Measurements from ENCODE around the gene HRG. TPM values are rescaled to one million over a fixed set of nuclear protein-coding genes. Genes with fewer than 3 reads are reported as not detected.
"Not testable (repeated sequence)": the region's sequence is repeated elsewhere in the genome, so short reads cannot be mapped to it uniquely, and the experiment has no call there.

Gene HRG
- total RNA-seq, 4 donors from 2014 or later, result not detected

DNA sequence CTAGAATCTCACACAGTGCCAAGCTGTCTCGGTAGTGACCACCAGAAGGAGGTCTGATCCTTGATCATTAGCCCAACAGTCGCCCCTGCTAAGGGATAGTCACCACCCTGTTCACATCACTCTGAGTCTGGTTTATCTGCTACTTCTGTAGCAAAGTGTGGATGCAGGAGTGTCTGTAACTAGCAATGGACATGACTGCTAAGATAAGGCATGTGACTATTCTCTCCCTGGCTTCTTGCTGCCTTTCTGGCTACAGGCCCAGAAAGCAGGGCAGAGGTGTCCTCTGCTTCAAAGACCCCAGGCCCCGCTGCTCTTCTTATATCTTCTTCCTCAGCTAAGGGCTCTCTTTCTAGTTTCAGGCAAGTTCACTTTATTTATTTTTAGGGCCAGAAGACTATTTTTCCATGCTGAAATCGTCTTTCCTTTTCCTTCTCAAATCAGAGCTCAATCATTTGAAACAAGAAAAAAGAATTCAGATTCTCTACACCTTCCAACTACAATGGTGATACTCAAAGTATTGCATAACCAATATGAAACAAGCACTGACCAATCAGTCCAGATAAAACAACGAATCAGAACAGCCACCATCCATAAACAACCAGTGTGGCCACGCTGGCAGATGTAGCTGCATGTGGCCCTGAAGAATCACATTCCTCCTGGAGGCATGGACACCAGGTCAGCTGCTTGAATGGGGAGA, 43.3 kb downstream of the HRG start:
- intact Hi-C loops (cut with DNase I), result no loop called here
- H3K4me3 ChIP-seq, result no peak overlapping the region
- H3K9me3 ChIP-seq, result no peaks in the 10 kb centered on the region
- H3K27me3 ChIP-seq, result peaks cover 0 to 14% (median 0%) of the 10 kb centered on the region in 4 donors
- TF ChIP-seq POLR2A (IDR thresholded peaks at IDR 0.05) (no peak), CTCF (IDR thresholded peaks at IDR 0.05) (no peak)
- H3K36me3 ChIP-seq, result no peaks in the 10 kb centered on the region
- no peaks in the 10 kb centered on the region for H3K4me1 ChIP-seq
- 75 to 79% methylated on average over 6 of the region's 6 CpGs for WGBS, 2 donors
- no peak overlapping the region for H3K27ac ChIP-seq
- DNase-seq, result no peak

GRCh38 chr3:186710694-186711093, 44.9 kb downstream of the HRG start:
- H3K9me3 ChIP-seq; DNase-seq; H3K27ac ChIP-seq; H3K36me3 ChIP-seq; H3K4me1 ChIP-seq; intact Hi-C loops (cut with DNase I); H3K4me3 ChIP-seq: not testable (repeated sequence)
- peaks cover 0 to 11% (median 0%) of the 10 kb centered on the region in 4 donors for H3K27me3 ChIP-seq
- 54 to 74% methylated on average over 3 to 4 of the region's 4 CpGs for WGBS, 2 donors

DNA sequence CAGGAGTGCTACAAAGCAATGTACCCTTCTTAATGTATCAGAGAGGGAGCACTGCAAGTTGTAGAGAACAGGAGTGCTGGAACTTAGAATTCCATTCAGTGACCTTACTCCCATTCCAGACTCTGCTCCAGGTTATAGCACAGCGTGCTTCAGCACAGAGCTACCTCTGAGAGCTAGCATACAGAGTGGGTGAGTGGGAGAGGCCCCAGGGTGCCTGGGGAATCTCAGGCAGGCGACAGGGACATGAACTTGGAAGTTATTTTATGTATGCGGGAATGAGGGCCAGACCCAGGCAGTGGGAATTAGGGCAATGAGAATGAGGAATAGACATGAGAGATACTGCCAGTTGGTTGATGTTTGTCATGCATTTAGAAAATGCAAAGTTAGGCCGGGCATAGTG, 47.7 kb downstream of the HRG start:
- TF ChIP-seq POLR2A (IDR thresholded peaks at IDR 0.05), result no peak
- Histone ChIP-seq H3K27ac (no peak overlapping the region), H3K36me3 (no peaks in the 10 kb centered on the region), H3K9me3 (no peaks in the 10 kb centered on the region), H3K4me3 (no peak overlapping the region), H3K27me3 (peaks cover 0 to 2% (median 0%) of the 10 kb centered on the region in 4 donors), H3K4me1 (no peaks in the 10 kb centered on the region)
- WGBS, 2 donors, result 72 to 75% methylated on average over 4 of the region's 4 CpGs
- no peak for DNase-seq
- intact Hi-C loops (cut with DNase I), result no loop called here

GRCh38 chr3:186717039-186717457, 51.2 kb downstream of the HRG start, which contains the start of gene KNG1:
TSS of gene KNG1 (plus strand) at chr3:186717359. CDS start at chr3:186717543, 184 bp downstream.
- no peak for DNase-seq
- no peak for TF ChIP-seq POLR2A (IDR thresholded peaks at IDR 0.05)
- TF ChIP-seq CTCF (IDR thresholded peaks at IDR 0.05), result no peak
- Histone ChIP-seq H3K27me3 (peaks cover 0 to 2% (median 0%) of the 10 kb centered on the region in 4 donors), H3K4me3 (no peak within 1 kb of the TSS), H3K27ac (no peak within 1 kb of the TSS), H3K36me3 (no peaks in the 10 kb centered on the region), H3K4me1 (no peaks in the 10 kb centered on the region), H3K9me3 (no peaks in the 10 kb centered on the region)
- WGBS, 2 donors, result 50 to 54% methylated on average over 3 of the region's 3 CpGs
- intact Hi-C loops (cut with DNase I), result no loop called here

DNA sequence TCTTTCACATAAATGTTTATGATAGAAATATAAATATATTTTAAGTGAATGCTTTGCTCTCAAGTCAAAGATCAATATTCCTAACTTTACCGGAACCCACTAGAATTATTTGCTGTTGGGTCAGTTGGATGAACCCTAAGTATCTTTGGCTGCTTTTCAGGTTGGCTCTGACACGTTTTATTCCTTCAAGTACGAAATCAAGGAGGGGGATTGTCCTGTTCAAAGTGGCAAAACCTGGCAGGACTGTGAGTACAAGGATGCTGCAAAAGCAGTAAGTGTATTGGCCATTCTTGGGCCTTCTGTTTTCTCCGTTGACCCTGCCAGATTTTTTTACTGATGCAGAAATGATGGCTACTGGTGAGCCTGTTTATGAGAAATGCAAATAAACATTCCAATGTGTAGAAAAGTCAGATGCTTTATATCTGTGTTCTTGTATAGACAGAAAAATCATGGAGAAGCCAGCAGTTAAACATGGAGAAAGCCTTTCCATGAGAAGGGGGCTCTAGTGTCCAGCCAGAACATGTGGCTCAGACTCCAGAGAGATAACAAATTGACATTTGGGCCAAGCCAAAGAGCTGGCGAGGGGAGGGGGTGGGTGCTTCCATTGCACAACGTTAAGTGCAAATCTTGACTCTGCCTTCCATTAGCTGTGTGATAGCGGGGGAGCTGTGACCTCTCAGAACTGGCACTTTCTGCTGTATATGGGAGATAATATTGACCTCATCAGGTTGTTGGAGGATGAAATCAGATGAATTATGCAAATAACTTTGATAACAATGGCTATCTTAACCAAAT, 54.3 kb downstream of the HRG start:
- no peak for DNase-seq
- peaks cover 0 to 5% (median 0%) of the 10 kb centered on the region in 3 donors for H3K4me1 ChIP-seq

More for the DNA sequence above, 54.3 kb downstream of the HRG start:
- TF ChIP-seq POLR2A (IDR thresholded peaks at IDR 0.05) (no peak), CTCF (IDR thresholded peaks at IDR 0.05) (no peak)
- Histone ChIP-seq H3K27me3 (no peaks in the 10 kb centered on the region), H3K36me3 (no peaks in the 10 kb centered on the region), H3K4me3 (no peak overlapping the region), H3K9me3 (no peaks in the 10 kb centered on the region), H3K27ac (no peak overlapping the region)
- 38 to 54% methylated on average over 7 of the region's 7 CpGs for WGBS, 2 donors
- intact Hi-C loops (cut with DNase I), result no loop called here

All from esophagus squamous epithelium (tissue), 5 donors.